ENCODE data around the gene ZNF699. TPM values are rescaled to one million over a fixed set of nuclear protein-coding genes. Genes with fewer than 3 reads are reported as not detected.
"Not testable (repeated sequence)": the region's sequence is repeated elsewhere in the genome, so short reads cannot be mapped to it uniquely, and the experiment has no call there.

The ZNF699 gene
- total and polyA plus RNA-seq, 10 of the 15 experiments (the other 5 are each of a cell fraction or from before 2014, with no cell fraction given), result 0.04 to 2.9 (median 1.7) TPM

DNA sequence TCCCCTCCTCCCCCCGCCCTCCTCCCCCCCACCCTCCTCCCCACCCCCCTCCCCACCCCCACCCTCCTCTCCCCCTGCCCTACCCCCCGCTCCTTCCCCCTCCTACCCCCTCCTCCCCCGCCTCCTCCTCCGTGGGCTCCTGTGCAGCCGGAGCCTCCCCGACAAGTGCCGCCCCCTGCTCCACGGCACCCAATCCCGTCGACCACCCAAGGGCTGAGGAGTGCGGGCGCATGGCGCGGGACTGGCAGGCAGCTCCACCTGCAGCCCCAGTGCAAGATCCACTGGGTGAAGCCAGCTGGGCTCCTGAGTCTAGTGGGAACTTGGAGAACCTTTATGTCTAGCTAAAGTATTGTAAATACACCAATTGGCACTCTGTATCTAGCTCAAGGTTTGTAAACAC is 12.1 kb upstream of the ZNF699 start:
- in situ Hi-C loops (cut with MboI), result loop anchor here (10.0 kb wide), 1 partner anchor 473 kb away; no protein-coding TSS in a partner anchor
- POLR2A ChIA-PET, result not testable (repeated sequence)
- 100% methylated on average over 1 of the region's 14 CpGs for WGBS (ENCODE audit: insufficient coverage, insufficient replicate concordance, low lambda C conversion rate, missing lambda C conversion rate)

DNA sequence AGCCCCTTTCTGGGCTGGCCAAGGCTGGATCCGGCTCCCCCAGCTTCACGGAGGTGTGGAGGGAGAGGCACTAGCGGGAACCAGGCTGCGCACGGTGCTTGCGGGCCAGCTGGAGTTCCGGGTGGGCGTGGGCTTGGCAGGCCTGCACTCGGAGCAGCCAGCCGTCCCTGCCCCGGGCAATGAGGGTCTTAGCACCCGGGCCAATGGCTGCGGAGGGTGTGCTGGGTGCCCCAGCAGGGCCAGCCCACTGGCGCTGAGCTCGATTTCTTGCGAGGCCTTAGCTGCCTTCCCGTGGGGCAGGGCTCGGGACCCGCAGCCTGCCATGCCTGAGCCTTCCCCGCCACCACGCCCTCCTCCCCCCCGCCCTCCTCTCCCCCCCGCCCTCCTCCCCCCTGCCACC is 11.7 kb upstream of the ZNF699 start:
- H3K4me3 ChIP-seq, result no peak overlapping the region
- H2AFZ ChIP-seq (ENCODE audit: control insufficient read depth, low read depth, low read length), result no peak overlapping the region
- in situ Hi-C loops (cut with MboI) (loop anchor here (10.0 kb wide), 1 partner anchor 473 kb away; no protein-coding TSS in a partner anchor), intact Hi-C loops (cut with micrococcal nuclease; ENCODE audit: unreplicated experiment) (no loop called here)
- no peak overlapping the region for H3K4me2 ChIP-seq (ENCODE audit: control insufficient read depth, insufficient read depth)
- no peaks in the 10 kb centered on the region for H3K27me3 ChIP-seq (replicated peaks in 1 of 2; ENCODE audit: control insufficient read depth in 2 of 2, insufficient read depth in 2 of 2, low read length in 1 of 2)
- peaks cover 3% of the 10 kb centered on the region; the same call in 1 of the 2 replicates for H3K4me1 ChIP-seq (ENCODE audit: control insufficient read depth, insufficient read depth, low read length)
- ATAC-seq (no peak), DNase-seq (ENCODE audit: low read depth, low spot score) (no peak), FAIRE-seq (no peak)
- ChIA-PET RAD21 (ENCODE audit: unreplicated experiment) (no interaction called here), CTCF (interaction anchor here (0.9 kb wide), 1 partner anchor 9 kb away, joined by 5 read pairs; no protein-coding TSS in a partner anchor), POLR2A (no interaction called here), SMC1A (ENCODE audit: uncharacterized antibody, unreplicated experiment) (no interaction called here)
- BruUV-seq (replicated peaks), result no TSS peak
- 85% methylated on average over 16 of the region's 23 CpGs for WGBS (ENCODE audit: insufficient coverage, insufficient replicate concordance, low lambda C conversion rate, missing lambda C conversion rate)
- peaks cover 6% of the 10 kb centered on the region; the same call in 2 of the 3 replicates for H3K9me3 ChIP-seq (replicated peaks; ENCODE audit: control insufficient read depth, insufficient read depth, low read length)
- H3K9ac ChIP-seq (ENCODE audit: control insufficient read depth, insufficient read depth, low read length), result no peak overlapping the region
- H3K36me3 ChIP-seq (ENCODE audit: control insufficient read depth in 2 of 2, insufficient read depth in 2 of 2, low read length in 1 of 2), result no peaks in the 10 kb centered on the region
- no peaks in the 10 kb centered on the region; the same call in 1 of the 2 replicates for H3K79me2 ChIP-seq (ENCODE audit: control insufficient read depth, insufficient read depth, low read length)
- no peak overlapping the region for H3K27ac ChIP-seq (ENCODE audit: control insufficient read depth, insufficient read depth)
- H4K20me1 ChIP-seq (ENCODE audit: control insufficient read depth, insufficient read depth), result no peaks in the 10 kb centered on the region
- TF ChIP-seq FOXM1 (IDR thresholded peaks at IDR 0.05; ENCODE audit: low read depth, low read length), result no peak
- no peak for TF ChIP-seq MYC (IDR thresholded peaks at IDR 0.05; ENCODE audit: insufficient read depth, insufficient read length, insufficient replicate concordance, low read length, severe bottlenecking)
- TF ChIP-seq SPI1 (IDR thresholded peaks at IDR 0.05; ENCODE audit: borderline replicate concordance, insufficient read depth, low read depth, low read length), result no peak
- no peak for TF ChIP-seq KDM1A (IDR thresholded peaks at IDR 0.05; ENCODE audit: borderline replicate concordance)
- TF ChIP-seq SMAD1 (IDR thresholded peaks at IDR 0.05; ENCODE audit: low read depth, partially characterized antibody), result no peak
- no peak for TF ChIP-seq BRCA1 (IDR thresholded peaks at IDR 0.05; ENCODE audit: low read depth, low read length)
- TF ChIP-seq, protein P1, sequence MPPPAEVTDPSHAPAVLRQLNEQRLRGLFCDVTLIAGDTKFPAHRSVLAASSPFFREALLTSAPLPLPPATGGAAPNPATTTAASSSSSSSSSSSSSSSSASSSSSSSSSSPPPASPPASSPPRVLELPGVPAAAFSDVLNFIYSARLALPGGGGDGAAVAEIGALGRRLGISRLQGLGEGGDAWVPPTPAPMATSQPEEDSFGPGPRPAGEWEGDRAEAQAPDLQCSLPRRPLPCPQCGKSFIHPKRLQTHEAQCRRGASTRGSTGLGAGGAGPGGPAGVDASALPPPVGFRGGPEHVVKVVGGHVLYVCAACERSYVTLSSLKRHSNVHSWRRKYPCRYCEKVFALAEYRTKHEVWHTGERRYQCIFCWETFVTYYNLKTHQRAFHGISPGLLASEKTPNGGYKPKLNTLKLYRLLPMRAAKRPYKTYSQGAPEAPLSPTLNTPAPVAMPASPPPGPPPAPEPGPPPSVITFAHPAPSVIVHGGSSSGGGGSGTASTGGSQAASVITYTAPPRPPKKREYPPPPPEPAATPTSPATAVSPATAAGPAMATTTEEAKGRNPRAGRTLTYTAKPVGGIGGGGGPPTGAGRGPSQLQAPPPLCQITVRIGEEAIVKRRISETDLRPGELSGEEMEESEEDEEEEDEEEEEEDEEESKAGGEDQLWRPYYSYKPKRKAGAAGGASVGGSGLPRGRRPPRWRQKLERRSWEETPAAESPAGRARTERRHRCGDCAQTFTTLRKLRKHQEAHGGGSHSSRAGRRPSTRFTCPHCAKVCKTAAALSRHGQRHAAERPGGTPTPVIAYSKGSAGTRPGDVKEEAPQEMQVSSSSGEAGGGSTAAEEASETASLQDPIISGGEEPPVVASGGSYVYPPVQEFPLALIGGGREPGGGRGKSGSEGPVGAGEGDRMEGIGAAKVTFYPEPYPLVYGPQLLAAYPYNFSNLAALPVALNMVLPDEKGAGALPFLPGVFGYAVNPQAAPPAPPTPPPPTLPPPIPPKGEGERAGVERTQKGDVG (CRISPR knock-in tag; IDR thresholded peaks at IDR 0.05), result no peak
- TF ChIP-seq TARDBP (IDR thresholded peaks at IDR 0.05; ENCODE audit: borderline replicate concordance), result no peak
- no peak for TF ChIP-seq USF2 (IDR thresholded peaks at IDR 0.05; ENCODE audit: borderline replicate concordance, low read depth, low read length)
- no peak for TF ChIP-seq CTCF (IDR thresholded peaks at IDR 0.05 in 2 of 3, conservative IDR thresholded peaks at IDR 0.05 in 1 of 3; ENCODE audit: control insufficient read depth in 2 of 3, extremely low read depth in 1 of 3, insufficient read depth in 1 of 3, low read depth in 3 of 3, low read length in 3 of 3)

More for the DNA sequence above, 12.1 kb upstream of the ZNF699 start:
- H3K9ac ChIP-seq (ENCODE audit: control insufficient read depth, insufficient read depth, low read length); ATAC-seq; H3K27ac ChIP-seq (ENCODE audit: control insufficient read depth, insufficient read depth); RAD21 ChIA-PET (ENCODE audit: unreplicated experiment); CTCF ChIA-PET; FAIRE-seq; H3K4me1 ChIP-seq (ENCODE audit: control insufficient read depth, insufficient read depth, low read length); H2AFZ ChIP-seq (ENCODE audit: control insufficient read depth, low read depth, low read length); H3K79me2 ChIP-seq (ENCODE audit: control insufficient read depth, insufficient read depth, low read length); H3K9me3 ChIP-seq (replicated peaks; ENCODE audit: control insufficient read depth, insufficient read depth, low read length); H3K4me2 ChIP-seq (ENCODE audit: control insufficient read depth, insufficient read depth); SMC1A ChIA-PET (ENCODE audit: uncharacterized antibody, unreplicated experiment); BruUV-seq (replicated peaks); H3K36me3 ChIP-seq (ENCODE audit: control insufficient read depth in 2 of 2, insufficient read depth in 2 of 2, low read length in 1 of 2); H3K4me3 ChIP-seq; intact Hi-C loops (cut with micrococcal nuclease; ENCODE audit: unreplicated experiment); H3K27me3 ChIP-seq (replicated peaks in 1 of 2; ENCODE audit: control insufficient read depth in 2 of 2, insufficient read depth in 2 of 2, low read length in 1 of 2); H4K20me1 ChIP-seq (ENCODE audit: control insufficient read depth, insufficient read depth): not testable (repeated sequence)
- DNase-seq (ENCODE audit: low read depth, low spot score), result peak; percentile 41
